AG09309 (cell line): ENCODE results near the gene CELSR1.

ENCODE experiments used
- DNase-seq: peaks from one replicate; pipeline ENCODE4 v3.0.0-alpha.2; 2010; ENCODE audit warnings: low read depth
- H3K4me3 ChIP-seq: 2 replicates; pipeline ENCODE4 v1.5.1; 2011; ENCODE audit warnings: mild to moderate bottlenecking, low read depth, low read length, moderate library complexity; ENCODE audit not compliant: control insufficient read depth
- CTCF ChIP-seq: IDR thresholded peaks from 2 replicates; pipeline ENCODE4 v1.5.1; 2011; ENCODE audit warnings: mild to moderate bottlenecking, low read depth, low read length, inconsistent platforms; ENCODE audit not compliant: insufficient read depth, control insufficient read depth; ENCODE audit errors: missing control alignments

The CELSR1 gene

GRCh38 chr22:46357711-46358520 is 179.5 kb downstream of the CELSR1 start:
- H3K4me3 ChIP-seq: no peak overlapping the region
- DNase-seq: no peak
- TF ChIP-seq CTCF: no peak

- no peak overlapping the region for H3K4me3 ChIP-seq
- DNase-seq: no peak
- no peak for TF ChIP-seq CTCF
These were observed 180.6 kb downstream of the CELSR1 start for GRCh38 chr22:46356496-46357480.

GRCh38 chr22:46355996-46356471 is 181.4 kb downstream of the CELSR1 start:
- no peak overlapping the region for H3K4me3 ChIP-seq
- TF ChIP-seq CTCF: no peak
- no peak for DNase-seq

GRCh38 chr22:46355369-46355995 is 181.9 kb downstream of the CELSR1 start:
- DNase-seq: no peak
- H3K4me3 ChIP-seq: no peak overlapping the region
- TF ChIP-seq CTCF: peak; percentile 88

- TF ChIP-seq CTCF: no peak
- DNase-seq: no peak
- no peak overlapping the region for H3K4me3 ChIP-seq
These were observed 182.5 kb downstream of the CELSR1 start for GRCh38 chr22:46354993-46355305.
